Fibroblast of skin of right biceps (primary cell): ENCODE data around the gene FBXO30.
A peak's percentile ranks its signal among the peaks of the same experiment; 100 is the strongest.

Source experiments
- DNase-seq: peaks from one replicate; pipeline ENCODE4 v3.0.0-alpha.2; 2013

The FBXO30 gene

DNA sequence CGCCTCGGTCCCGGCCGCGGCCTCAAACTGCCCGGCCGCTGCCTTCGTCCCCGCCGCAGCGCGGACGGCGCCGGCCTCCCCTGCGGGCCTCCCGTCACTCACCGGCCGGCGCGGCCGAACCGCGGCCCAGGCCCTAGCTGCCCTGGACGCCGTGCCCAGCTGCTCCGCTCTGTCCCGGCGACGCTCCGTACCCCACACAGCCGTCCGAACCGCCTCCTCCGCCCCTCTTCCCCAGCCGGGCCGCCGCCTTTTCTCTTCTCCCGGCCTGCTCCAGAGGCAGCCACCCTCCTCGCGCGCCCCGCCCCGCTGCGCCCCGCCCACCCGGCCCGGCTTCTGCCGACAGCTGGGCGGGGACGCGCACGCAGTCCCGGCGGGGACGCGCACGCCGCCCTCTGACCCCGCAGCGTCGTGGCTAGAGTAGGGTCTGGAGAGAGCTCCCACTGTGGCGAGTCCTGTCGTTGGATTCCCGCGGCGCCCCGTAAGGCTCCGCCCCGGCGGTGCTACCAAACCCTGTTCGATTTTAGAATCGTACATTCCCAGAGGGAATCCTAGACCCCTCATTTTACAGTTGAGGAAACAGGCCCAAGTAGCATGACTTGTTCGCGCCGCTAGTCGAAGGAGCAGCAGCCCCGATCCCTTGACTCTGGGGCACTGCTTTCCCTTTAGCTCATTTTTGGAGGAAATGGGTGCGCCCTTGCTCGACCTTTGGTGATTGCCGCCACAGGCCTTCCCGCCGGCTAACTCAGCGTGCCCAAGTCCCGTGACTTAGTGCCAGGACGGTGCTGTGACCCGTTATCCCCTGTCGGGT, at the start of gene FBXO30:
FBXO30 (minus strand) TSS at position 295 of the 808 bp plus-strand sequence. CDS start 8,390 bp downstream, outside the sequence.
- peak; percentile 89 for DNase-seq

GRCh38 chr6:145863988-145864616, 49.5 kb upstream of the FBXO30 start:
- no peak for DNase-seq

DNA sequence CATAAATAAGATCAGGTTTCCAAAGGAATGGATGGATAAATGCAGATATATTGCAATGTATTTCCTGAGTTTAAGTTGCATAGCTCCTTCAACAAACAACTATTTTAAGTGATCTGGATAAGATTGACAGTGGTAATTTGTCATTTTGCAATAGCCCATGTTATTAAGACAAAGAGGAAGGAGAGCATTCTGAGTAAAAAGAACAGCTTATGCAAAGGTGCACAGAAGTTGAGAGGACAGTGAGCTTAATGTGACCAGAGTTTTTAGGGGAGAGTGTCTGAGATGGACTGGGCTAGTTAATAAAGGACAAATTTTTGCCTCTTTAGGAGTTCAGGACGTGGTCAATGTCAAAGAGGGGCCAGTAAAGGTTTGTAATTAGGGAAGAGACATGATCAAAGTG, 48.8 kb upstream of the FBXO30 start:
- no peak for DNase-seq

GRCh38 chr6:145860562-145860961, 46.0 kb upstream of the FBXO30 start:
- DNase-seq, result no peak

GRCh38 chr6:145850671-145851070, 36.1 kb upstream of the FBXO30 start:
- no peak for DNase-seq

DNA sequence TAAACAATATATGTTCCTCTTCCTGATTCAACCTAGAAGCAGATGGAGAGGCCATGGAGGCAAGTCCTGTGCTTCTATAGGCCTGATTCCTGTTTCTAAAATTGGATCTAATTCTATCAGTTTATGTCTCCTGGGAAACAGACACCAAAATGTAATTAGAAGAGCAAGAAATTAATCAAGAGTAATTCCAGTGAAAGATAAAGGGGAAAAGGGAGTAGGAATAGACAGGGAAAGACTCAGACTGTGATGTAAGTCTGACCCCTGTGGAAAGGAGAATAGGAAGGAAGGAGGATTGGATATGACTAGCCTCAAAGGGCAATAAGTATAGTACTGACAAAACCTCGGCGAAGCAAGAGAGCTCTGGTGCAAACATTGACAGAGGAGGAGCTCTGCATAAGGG, 33.9 kb upstream of the FBXO30 start:
- no peak for DNase-seq

DNA sequence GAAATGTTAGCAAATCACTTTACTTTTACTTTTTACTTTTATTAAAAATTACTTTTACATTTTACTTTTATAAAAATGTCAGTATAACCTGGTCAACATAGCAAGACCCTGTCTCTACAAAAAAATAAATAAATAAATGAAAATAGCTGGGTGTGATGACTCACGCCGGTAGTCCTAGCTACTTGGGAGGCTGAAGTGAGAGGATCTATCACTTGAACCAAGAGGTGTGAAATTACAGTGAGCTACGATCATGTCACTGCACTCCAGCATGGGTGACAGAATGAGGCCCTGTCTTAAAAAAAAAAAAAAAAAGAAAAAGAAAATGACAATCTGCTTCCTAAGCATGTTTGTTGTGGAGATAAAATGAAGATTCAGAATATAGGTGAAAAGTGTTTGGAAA, 31.0 kb upstream of the FBXO30 start:
- peak; percentile 9 for DNase-seq

DNA sequence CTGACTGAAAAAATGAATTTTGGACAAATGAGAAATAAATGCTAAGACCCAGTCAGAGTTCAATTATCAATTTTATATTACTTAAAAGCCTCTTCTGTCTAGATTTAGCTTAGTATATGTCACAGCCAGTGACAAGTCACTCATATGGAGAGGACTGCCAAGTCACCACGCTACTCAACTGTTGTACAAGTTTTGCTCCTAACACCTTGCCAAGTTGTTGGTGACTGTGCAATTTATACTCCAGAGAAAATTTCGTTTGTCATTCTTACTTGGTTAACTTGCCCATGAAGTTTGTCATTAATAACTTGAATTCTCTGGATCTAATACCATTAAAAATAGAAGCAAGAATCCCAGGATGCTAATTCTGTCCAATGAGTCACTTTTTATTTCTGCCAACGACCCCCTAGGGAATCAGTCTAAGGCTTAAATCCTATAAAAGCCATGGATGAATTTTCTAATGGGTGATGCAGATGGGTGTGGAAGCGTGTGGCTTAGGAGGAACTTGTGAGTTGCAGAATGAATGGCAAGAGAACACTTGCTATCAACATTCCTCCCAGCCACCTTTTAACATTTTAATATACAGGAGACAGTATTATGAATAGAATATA, 30.4 kb upstream of the FBXO30 start:
- DNase-seq, result peak; percentile 69

DNA sequence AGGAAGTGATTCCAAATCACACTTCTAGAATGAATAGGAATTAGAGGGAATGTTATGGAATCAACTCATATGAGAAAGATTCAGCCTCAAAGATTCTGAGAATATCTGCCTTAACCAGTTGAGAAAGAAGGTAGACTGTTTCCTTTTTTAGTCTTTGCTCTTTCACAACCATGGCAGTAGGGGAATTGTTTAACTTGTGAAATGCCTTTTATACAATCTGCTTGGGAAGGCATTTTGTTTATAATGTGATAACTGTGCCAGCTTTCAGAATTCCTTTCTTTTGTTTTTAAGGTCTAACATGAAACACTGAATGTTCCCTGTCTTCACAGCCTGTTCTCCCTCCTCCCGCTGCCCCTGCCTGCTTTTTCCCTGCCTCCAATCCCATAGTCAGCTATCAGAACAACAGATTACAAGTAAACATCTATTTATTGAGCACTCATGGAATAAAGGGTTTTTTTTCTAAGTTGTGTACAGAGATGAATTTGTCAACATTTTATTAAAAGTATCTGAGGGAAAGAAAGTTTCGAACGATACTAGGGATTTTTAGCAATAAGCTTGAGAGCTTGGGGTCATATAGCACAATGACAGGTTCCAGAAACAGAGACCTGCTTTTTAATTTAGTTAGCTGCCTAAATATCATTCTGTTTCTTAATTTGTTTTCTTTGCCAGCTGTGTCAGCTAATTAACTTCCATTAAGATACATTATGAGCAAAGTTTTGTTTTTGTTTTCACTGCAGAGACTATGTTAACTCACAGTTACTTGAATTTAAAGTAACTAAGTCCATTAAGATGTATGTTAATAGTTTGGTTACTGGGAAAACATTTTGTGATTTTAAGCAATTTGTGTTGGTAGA, 28.3 kb upstream of the FBXO30 start:
- DNase-seq, result peak; percentile 2

- no peak for DNase-seq
Measured at GRCh38 chr6:145841668-145842067, 27.1 kb upstream of the FBXO30 start.

GRCh38 chr6:145839653-145840052, 25.1 kb upstream of the FBXO30 start:
- DNase-seq, result no peak

GRCh38 chr6:145838305-145838704, 23.7 kb upstream of the FBXO30 start:
- no peak for DNase-seq

DNA sequence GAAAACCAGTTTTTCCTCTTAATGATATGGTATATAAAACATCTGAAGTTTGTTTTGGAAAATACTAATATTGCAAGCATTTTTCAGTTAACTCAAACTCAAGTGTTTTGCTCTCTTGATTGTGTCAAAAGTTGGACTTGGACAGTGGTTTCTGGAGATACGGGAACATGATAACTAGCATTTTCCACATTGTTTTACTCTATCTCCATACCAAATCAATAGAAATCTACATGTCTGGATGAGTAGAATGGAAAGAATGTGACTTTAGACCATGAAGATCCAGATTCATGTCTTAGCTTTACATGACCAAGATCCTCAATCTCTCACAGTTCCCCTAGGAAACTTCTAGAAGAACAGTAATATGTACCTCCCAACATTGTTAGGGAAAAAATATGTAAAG, 22.2 kb upstream of the FBXO30 start:
- DNase-seq, result peak; percentile 66

- DNase-seq, result peak; percentile 69
Measured at GRCh38 chr6:145836170-145836569, 21.6 kb upstream of the FBXO30 start.

DNA sequence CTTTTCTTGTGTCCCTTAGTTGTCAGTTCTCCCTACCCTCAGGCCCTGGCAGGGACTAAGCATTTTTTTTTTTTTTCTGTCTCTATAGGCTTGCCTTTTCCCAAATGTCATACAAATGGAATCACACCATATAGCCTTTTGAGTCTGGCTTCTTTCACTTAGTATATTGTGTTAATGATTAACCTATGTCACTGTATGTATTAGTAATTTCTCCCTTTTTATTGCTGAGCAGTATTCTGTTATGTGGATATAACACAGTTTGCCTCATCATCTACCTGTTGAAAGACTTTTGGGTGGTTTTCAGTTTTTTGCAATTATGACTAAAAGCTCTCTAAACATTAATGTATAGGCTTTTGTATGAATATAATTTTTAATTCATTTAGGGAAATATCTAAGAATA, 16.0 kb upstream of the FBXO30 start:
- no peak for DNase-seq

DNA sequence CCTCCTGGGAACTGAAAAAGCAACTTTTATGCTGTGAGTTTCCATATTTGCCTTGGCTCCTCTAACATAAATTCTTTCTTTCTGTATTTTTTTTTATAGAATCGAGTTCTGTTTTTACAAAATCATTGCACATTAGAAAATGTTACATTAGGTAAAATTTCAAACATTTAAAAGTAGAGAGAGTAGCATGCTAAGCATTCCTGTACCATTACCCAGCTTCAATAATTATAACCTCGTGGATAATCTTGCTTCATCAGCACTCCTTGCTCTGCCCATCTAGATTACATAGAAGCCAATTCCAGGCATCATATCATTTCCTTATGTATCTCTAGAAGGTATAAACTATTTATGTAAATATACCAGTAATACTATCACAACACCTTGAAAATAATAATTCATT, 15.4 kb upstream of the FBXO30 start:
- DNase-seq, result peak; percentile 21

- no peak for DNase-seq
Measured at GRCh38 chr6:145829102-145829501, 14.5 kb upstream of the FBXO30 start.

- no peak for DNase-seq
Measured at GRCh38 chr6:145824344-145824743, 9.7 kb upstream of the FBXO30 start.

DNA sequence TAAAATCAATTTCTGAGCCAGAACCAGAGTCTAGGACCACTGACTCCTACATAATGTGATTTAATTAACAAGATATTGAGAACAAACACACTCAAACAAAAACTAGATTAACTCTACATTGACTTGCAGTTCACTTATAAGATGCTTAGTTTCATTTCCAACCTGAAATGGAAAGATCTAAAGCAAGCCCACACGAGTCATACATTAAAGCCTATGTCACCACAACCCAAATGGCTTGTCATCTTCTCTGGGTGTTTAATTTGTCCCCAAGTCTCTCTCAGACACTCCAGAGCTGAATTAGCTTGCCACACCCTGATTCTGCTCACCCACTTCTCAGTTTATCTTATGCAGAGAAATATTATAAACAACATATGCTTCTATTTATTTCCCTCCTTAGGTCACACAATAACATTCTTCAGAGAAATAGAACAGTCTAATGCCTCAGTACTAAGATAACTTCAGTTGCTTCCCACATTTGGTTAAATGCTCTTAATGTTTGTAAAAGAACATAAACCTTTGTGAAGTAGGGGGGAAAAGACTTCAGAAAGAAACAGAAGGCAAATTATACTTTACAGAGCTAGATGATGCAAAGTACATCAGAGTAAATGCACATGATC, 8.8 kb upstream of the FBXO30 start:
- no peak for DNase-seq

DNA sequence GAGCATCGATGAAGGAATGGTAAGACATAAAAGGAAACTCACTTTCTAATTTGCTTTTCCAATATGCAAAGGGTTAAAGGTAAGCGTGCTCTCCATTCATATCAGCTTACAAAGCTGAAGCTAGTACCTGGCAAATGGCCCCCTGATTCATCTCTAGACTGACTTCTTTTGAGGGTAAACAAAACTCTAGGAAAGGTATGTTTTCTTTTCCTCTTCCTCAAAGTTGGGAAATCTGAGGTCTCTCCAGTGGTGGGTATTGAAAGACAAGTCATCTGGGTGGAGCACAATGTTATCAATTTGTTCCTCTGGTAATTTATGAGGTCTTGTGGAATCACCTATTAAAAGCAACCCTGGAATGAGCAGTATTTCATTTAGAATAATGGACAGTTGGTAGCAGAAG, 7.9 kb upstream of the FBXO30 start:
- no peak for DNase-seq

DNA sequence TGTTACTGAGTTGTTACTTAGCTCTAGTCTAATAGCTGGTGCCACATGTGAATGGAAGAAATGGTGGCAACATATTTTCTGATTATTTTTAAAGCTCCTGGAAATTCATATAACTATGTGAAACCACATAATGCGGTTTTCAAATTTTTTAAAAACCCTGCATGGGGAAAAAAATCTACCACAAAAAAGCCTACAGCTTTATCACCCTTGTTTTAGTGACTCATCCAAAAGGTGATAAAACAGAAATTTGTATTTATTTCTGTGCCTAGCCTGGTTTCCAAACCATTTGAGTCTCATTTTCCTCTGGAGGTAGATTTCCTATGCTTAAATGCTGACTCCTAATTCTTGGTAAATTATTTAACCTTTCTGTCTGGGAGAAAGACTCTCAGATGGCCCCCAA, 5.4 kb upstream of the FBXO30 start:
- no peak for DNase-seq

DNA sequence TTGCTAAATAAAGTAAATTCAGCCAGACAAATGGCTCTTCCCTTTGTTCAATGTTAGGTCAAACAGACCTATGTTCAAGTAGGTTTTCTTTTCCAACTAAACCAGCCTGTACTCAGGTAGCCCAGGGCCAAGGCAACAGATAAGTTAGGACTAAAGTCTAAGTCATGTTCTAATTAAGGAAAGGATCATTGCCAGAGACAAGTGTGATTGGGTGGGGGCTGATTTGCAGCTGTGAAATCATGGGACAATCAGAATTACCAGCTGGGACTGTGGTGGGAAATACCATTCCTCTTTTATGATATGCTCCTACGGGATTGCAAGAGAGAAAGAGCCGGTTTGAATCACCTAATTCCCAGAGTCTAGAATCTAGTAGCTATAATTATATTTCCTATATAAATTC, 4.2 kb upstream of the FBXO30 start:
- no peak for DNase-seq

GRCh38 chr6:145816392-145816791, 1.8 kb upstream of the FBXO30 start:
- no peak for DNase-seq
